Loucy (cell line): ENCODE results near the gene CCDC8.

ENCODE experiments used
- CTCF ChIP-seq: fragments of 200-600 bp; sonication (generic); conservative IDR thresholded peaks from 2 replicates; pipeline ENCODE4 v1.5.1; 2014; ENCODE audit warnings: mild to moderate bottlenecking, antibody characterized with exemption, low read length
- EZH2phosphoT487 ChIP-seq: fragments of 200-600 bp; IDR thresholded peaks from 2 replicates; pipeline ENCODE4 v1.6.1; 2018; ENCODE audit warnings: antibody characterized with exemption, mild to moderate bottlenecking, moderate library complexity, borderline replicate concordance

GRCh38 chr19:46435009-46435408 lies 21.6 kb upstream of the CCDC8 start:
- no peak for TF ChIP-seq CTCF
- no peak for TF ChIP-seq EZH2phosphoT487
